Testis (tissue), 2 donors: ENCODE results near the gene NID1.

Experiments used
- CTCF ChIP-seq, 3 experiments: fragments of 450-650 bp in 2 of 3; fragments of 200-600 bp in 1 of 3; sonication (generic) in 1 of 3; IDR thresholded peaks; one replicate each; pipeline ENCODE4 v1.5.1; 2016 to 2019; ENCODE audit warnings: antibody characterized with exemption in 3 of 3, mild to moderate bottlenecking in 2 of 3, moderate library complexity in 1 of 3
- POLR2A ChIP-seq: fragments of 450-650 bp; IDR thresholded peaks from one replicate; pipeline ENCODE4 v1.6.1; 2017; ENCODE audit warnings: antibody characterized with exemption, mild to moderate bottlenecking, moderate library complexity

GRCh38 chr1:236069796-236070195, 4.9 kb upstream of the NID1 start:
- TF ChIP-seq POLR2A = no peak
- no peak for TF ChIP-seq CTCF (IDR thresholded peaks at IDR 0.05)
